Natural killer cell (primary cell): ENCODE data around the gene EBF3. TPM values are rescaled to one million over a fixed set of nuclear protein-coding genes. Genes with fewer than 3 reads are reported as not detected.

ENCODE experiments used
- ATAC-seq, 3 donors: fragments of 150-1000 bp in 2 of 3; fragments of 200-7000 bp in 1 of 3; cut with Tn5 transposase; 1 replicate in 1 of 3; 2 replicates in 2 of 3; pipeline ENCODE4 v1.10.0; 2021; ENCODE audit warnings: mild to moderate bottlenecking in 2 of 3, moderate library complexity in 2 of 3
- DNase-seq, 2 donors: peaks; one replicate each; pipeline versions ENCODE4 v3.0.0 to v3.0.0-alpha.2; 2013 to 2021; ENCODE audit warnings: mixed read lengths in 1 of 2
- H3K27ac ChIP-seq: one replicate; pipeline ENCODE4 v1.5.1; 2013; ENCODE audit warnings: mild to moderate bottlenecking, low read length
- H3K27me3 ChIP-seq: one replicate; pipeline ENCODE4 v1.6.1; 2013; ENCODE audit warnings: low read length; ENCODE audit not compliant: control insufficient read depth, insufficient read depth
- H3K36me3 ChIP-seq: one replicate; pipeline ENCODE4 v1.6.1; 2013; ENCODE audit warnings: low read length; ENCODE audit not compliant: control insufficient read depth, insufficient read depth
- H3K4me1 ChIP-seq: one replicate; pipeline ENCODE4 v1.6.1; 2013; ENCODE audit warnings: low read length; ENCODE audit not compliant: control insufficient read depth, insufficient read depth
- H3K4me3 ChIP-seq: one replicate; pipeline ENCODE4 v1.5.1; 2013; ENCODE audit warnings: low read length
- H3K9me3 ChIP-seq: one replicate; pipeline ENCODE4 v1.6.1; 2013; ENCODE audit warnings: low read length; ENCODE audit not compliant: control insufficient read depth, insufficient read depth
- H3K27ac Mint-ChIP-seq, 2 donors: one replicate each; pipeline ENCODE4 v1.8.0; 2022; ENCODE audit warnings: mild to moderate bottlenecking in 2 of 2, mixed read lengths in 2 of 2, moderate library complexity in 1 of 2
- H3K27me3 Mint-ChIP-seq, 2 donors: one replicate each; pipeline ENCODE4 v1.8.0; 2022; ENCODE audit warnings: low read depth in 2 of 2, mixed read lengths in 2 of 2
- H3K36me3 Mint-ChIP-seq: one replicate; pipeline ENCODE4 v1.8.0; 2022; ENCODE audit warnings: mixed read lengths
- H3K4me1 Mint-ChIP-seq, 2 donors: one replicate each; pipeline ENCODE4 v1.8.0; 2022; ENCODE audit warnings: mixed read lengths in 2 of 2
- H3K4me3 Mint-ChIP-seq: one replicate; pipeline ENCODE4 v1.8.0; 2022; ENCODE audit warnings: mild to moderate bottlenecking, moderate library complexity, mixed read lengths
- H3K9me3 Mint-ChIP-seq, 2 donors: one replicate each; pipeline ENCODE4 v1.8.0; 2022; ENCODE audit warnings: mixed read lengths in 2 of 2
- CTCF ChIP-seq: fragments of 200-600 bp; IDR thresholded peaks from one replicate; pipeline ENCODE4 v1.8.0; 2022; ENCODE audit warnings: antibody characterized with exemption
- WGBS: methylation state at CpG from one replicate; pipeline ENCODE4 v1.1.7; 2013; ENCODE audit warnings: missing lambda C conversion rate; ENCODE audit not compliant: insufficient coverage; 5-methylcytosine and 5-hydroxymethylcytosine counted together
- intact Hi-C: fragments of 100-400 bp; cut with micrococcal nuclease; formaldehyde crosslinking; loops from one replicate; pipeline ENCODE4 v1.14.2; 2022
- total RNA-seq, 4 donors: library from RNA; stranded (reverse); fragments of 120-200 nt in 1 of 4; gene quantifications; one replicate each; pipeline versions ENCODE4 v1.2.3 to v1.2.4, GENCODE V29; 2013 to 2022

The EBF3 gene
- total RNA-seq, 3 donors from 2014 or later (not counting 1 experiment from before 2014, with no cell fraction given), result not detected

- Mint-ChIP-seq H3K4me3 (no peak overlapping the region), H3K4me1 (peaks cover 7 to 9% of the 10 kb centered on the region in 2 donors), H3K9me3 (no peaks in the 10 kb centered on the region), H3K27me3 (peaks cover 6 to 8% of the 10 kb centered on the region in 2 donors), H3K36me3 (no peaks in the 10 kb centered on the region), H3K27ac (no peak overlapping the region)
- Histone ChIP-seq H3K27ac (no peak overlapping the region), H3K36me3 (no peaks in the 10 kb centered on the region), H3K4me1 (peaks cover 6% of the 10 kb centered on the region), H3K4me3 (no peak overlapping the region), H3K27me3 (no peaks in the 10 kb centered on the region), H3K9me3 (no peaks in the 10 kb centered on the region)
- WGBS, result 94% methylated on average over 13 of the region's 13 CpGs
- ATAC-seq (no peak), DNase-seq (no peak)
- TF ChIP-seq CTCF, result no peak
- intact Hi-C loops, result no loop called here
These were observed 93.7 kb downstream of the EBF3 start for GRCh38 chr10:129870474-129870757.

- intact Hi-C loops, result no loop called here
- Histone ChIP-seq H3K4me3 (no peak overlapping the region), H3K9me3 (no peaks in the 10 kb centered on the region), H3K27me3 (no peaks in the 10 kb centered on the region), H3K27ac (no peak overlapping the region), H3K4me1 (peaks cover 6% of the 10 kb centered on the region), H3K36me3 (no peaks in the 10 kb centered on the region)
- WGBS, result 95% methylated on average over 22 of the region's 22 CpGs
- no peaks in the 10 kb centered on the region for H3K9me3 Mint-ChIP-seq
- no peak for ATAC-seq
- H3K4me1 Mint-ChIP-seq, result peaks cover 7 to 9% of the 10 kb centered on the region in 2 donors
- H3K27ac Mint-ChIP-seq, result no peak overlapping the region
- H3K36me3 Mint-ChIP-seq, result no peaks in the 10 kb centered on the region
- DNase-seq, result no peak
- H3K27me3 Mint-ChIP-seq, result peaks cover 6 to 8% of the 10 kb centered on the region in 2 donors
- no peak overlapping the region for H3K4me3 Mint-ChIP-seq
- TF ChIP-seq CTCF, result no peak
These were observed 94.2 kb downstream of the EBF3 start for GRCh38 chr10:129869596-129870473.

GRCh38 chr10:129868449-129869035 is 95.5 kb downstream of the EBF3 start:
- Mint-ChIP-seq H3K9me3 (no peaks in the 10 kb centered on the region), H3K27me3 (peaks cover 6 to 8% of the 10 kb centered on the region in 2 donors), H3K4me3 (no peak overlapping the region), H3K27ac (no peak overlapping the region), H3K4me1 (peaks cover 7 to 9% of the 10 kb centered on the region in 2 donors), H3K36me3 (no peaks in the 10 kb centered on the region)
- TF ChIP-seq CTCF, result no peak
- Histone ChIP-seq H3K27me3 (no peaks in the 10 kb centered on the region), H3K4me1 (peaks cover 6% of the 10 kb centered on the region), H3K36me3 (no peaks in the 10 kb centered on the region), H3K9me3 (no peaks in the 10 kb centered on the region), H3K4me3 (no peak overlapping the region), H3K27ac (no peak overlapping the region)
- intact Hi-C loops, result no loop called here
- WGBS, result 95% methylated on average over 16 of the region's 18 CpGs
- DNase-seq (no peak), ATAC-seq (no peak)
